Mesendoderm (in vitro differentiated cells): ENCODE data around the gene GMDS.

Experiments used
- DNase-seq: peaks from one replicate; pipeline ENCODE4 v3.0.0; 2013
- H2AK5ac ChIP-seq: 2 replicates; pipeline ENCODE4 v1.6.1; 2013; ENCODE audit warnings: low read length, inconsistent platforms
- H2BK120ac ChIP-seq: 2 replicates; pipeline ENCODE4 v1.6.1; 2013; ENCODE audit warnings: low read depth, mild to moderate bottlenecking, low read length, moderate library complexity, mixed read lengths
- H2BK15ac ChIP-seq: replicated peaks from 2 replicates; pipeline ENCODE4 v1.6.1; 2013; ENCODE audit warnings: low read depth, mild to moderate bottlenecking, moderate library complexity
- H2BK5ac ChIP-seq: 2 replicates; pipeline ENCODE4 v1.6.1; 2013; ENCODE audit warnings: low read length, inconsistent platforms
- H3K18ac ChIP-seq: 2 replicates; pipeline ENCODE4 v1.6.1; 2013; ENCODE audit warnings: mild to moderate bottlenecking, low read length, mixed read lengths
- H3K23ac ChIP-seq: one replicate; pipeline ENCODE4 v1.6.1; 2013; ENCODE audit warnings: low read length
- H3K27ac ChIP-seq: 2 replicates; pipeline ENCODE4 v1.5.1; 2013; ENCODE audit warnings: low read depth, mild to moderate bottlenecking, inconsistent platforms, low read length, moderate library complexity
- H3K27me3 ChIP-seq: 2 replicates; pipeline ENCODE4 v1.6.1; 2013; ENCODE audit warnings: low read length, control low read depth, mild to moderate bottlenecking, inconsistent platforms; ENCODE audit not compliant: insufficient read depth, poor library complexity
- H3K36me3 ChIP-seq: 2 replicates; pipeline ENCODE4 v1.6.1; 2013; ENCODE audit warnings: low read length, inconsistent platforms; ENCODE audit not compliant: control insufficient read depth, insufficient read depth
- H3K4ac ChIP-seq: one replicate; pipeline ENCODE4 v1.6.1; 2013; ENCODE audit warnings: low read depth, mild to moderate bottlenecking, low read length, moderate library complexity
- H3K4me1 ChIP-seq: 2 replicates; pipeline ENCODE4 v1.6.1; 2013; ENCODE audit warnings: low read depth, low read length, inconsistent platforms; ENCODE audit not compliant: control insufficient read depth
- H3K4me2 ChIP-seq: 2 replicates; pipeline ENCODE4 v1.6.1; 2013; ENCODE audit warnings: low read length
- H3K4me3 ChIP-seq: 2 replicates; pipeline ENCODE4 v1.5.1; 2013; ENCODE audit warnings: mild to moderate bottlenecking, low read length
- H3K56ac ChIP-seq: one replicate; pipeline ENCODE4 v1.6.1; 2013; ENCODE audit warnings: low read length
- H3K79me1 ChIP-seq: 2 replicates; pipeline ENCODE4 v1.6.1; 2013; ENCODE audit warnings: low read length, inconsistent platforms
- H3K79me2 ChIP-seq: 2 replicates; pipeline ENCODE4 v1.6.1; 2013; ENCODE audit warnings: mild to moderate bottlenecking, low read length; ENCODE audit not compliant: control insufficient read depth, insufficient read depth
- H3K9ac ChIP-seq: 2 replicates; pipeline ENCODE4 v1.6.1; 2013; ENCODE audit warnings: low read length, inconsistent platforms
- H4K5ac ChIP-seq: one replicate; pipeline ENCODE4 v1.6.1; 2013; ENCODE audit warnings: low read length
- H4K8ac ChIP-seq: one replicate; pipeline ENCODE4 v1.6.1; 2013; ENCODE audit warnings: low read depth, mild to moderate bottlenecking, control low read depth, low read length, moderate library complexity
- WGBS: extraction: QIAGEN DNeasy Blood & Tissue Kit; methylation state at CpG from one replicate; pipeline ENCODE4 v1.1.7; 2013; ENCODE audit warnings: low lambda C conversion rate, missing lambda C conversion rate; ENCODE audit not compliant: insufficient coverage; ENCODE audit errors: extremely low coverage; 5-methylcytosine and 5-hydroxymethylcytosine counted together

The GMDS gene

DNA sequence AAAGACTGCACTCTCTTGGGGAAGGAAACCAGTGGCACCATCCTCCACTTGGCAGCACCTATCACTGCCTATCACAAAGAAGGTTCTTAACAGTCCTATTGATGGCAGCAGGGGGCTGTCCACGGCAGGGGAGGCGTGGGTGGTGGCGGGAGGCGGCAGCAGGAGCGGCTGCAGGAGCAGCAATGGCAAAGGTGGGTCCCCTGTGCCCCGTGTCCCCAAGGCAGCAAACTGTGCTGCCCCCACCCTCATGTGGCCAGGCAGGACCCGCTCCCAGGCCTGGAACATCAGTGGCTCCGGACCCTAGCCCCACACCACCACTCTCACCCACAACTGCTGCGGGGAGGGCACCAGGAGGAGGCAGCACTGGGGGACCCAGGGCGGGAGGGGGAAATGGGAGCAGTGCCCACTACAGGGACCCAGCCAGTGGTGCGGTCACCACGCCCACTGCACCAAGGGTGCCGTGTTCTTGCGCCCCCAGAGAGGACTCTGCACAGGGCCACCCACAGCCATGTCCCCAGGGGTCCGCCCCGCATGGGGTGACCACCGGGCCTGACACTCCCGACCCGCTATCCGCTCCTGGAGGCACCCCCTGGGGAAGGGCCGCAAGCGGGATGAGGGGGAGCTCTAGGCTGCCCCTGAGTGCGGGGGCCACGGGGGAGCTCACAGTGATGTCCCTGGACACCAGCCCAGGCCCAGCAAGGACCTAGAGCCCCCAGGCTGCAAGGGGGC lies 54.6 kb downstream of the GMDS start:
- Histone ChIP-seq H3K4ac (no peak overlapping the region), H2BK5ac (no peak overlapping the region), H3K79me1 (no peaks in the 10 kb centered on the region), H3K23ac (no peak overlapping the region), H3K27ac (no peak overlapping the region), H3K18ac (no peak overlapping the region), H3K36me3 (no peaks in the 10 kb centered on the region), H3K4me2 (no peak overlapping the region), H3K9ac (no peak overlapping the region), H3K27me3 (no peaks in the 10 kb centered on the region), H3K4me3 (no peak overlapping the region), H4K5ac (no peak overlapping the region), H3K56ac (no peak overlapping the region), H4K8ac (no peak overlapping the region), H2BK15ac (no peak overlapping the region), H3K79me2 (no peaks in the 10 kb centered on the region), H2AK5ac (no peak overlapping the region), H2BK120ac (no peak overlapping the region), H3K4me1 (no peaks in the 10 kb centered on the region)
- DNase-seq = no peak
- no CpG with 5 or more reads among the region's 24 CpGs for WGBS

DNA sequence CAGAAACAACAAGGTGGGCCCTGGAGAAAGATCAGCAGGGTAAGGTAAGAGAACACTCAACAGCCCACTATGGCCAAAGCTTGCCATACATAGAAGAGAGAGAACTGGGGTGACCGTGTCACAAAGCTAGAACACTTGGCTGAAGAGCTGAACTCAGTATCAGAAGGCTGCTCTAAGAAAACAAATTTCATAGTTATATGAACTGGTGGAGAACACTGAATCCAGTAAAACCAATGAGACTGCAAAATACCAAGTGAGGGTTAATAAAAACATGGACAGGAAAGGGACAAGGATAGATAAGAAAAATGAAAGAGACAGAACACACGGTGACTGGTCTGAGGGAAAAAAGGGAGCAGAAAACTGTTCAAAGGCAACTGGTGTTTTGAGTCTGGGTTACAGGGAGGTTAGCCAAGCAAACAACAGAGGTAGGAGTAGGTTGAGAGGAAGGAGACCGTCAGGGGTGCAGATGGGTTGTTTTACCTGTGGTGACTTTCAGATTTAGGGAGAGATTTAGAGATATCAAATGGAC lies 56.5 kb downstream of the GMDS start:
- Histone ChIP-seq H3K79me2 (no peaks in the 10 kb centered on the region), H3K18ac (no peak overlapping the region), H2BK15ac (no peak overlapping the region), H2BK120ac (no peak overlapping the region), H3K27ac (no peak overlapping the region), H3K56ac (no peak overlapping the region), H3K27me3 (no peaks in the 10 kb centered on the region), H4K5ac (no peak overlapping the region), H3K9ac (no peak overlapping the region), H3K4me1 (peaks cover 2% of the 10 kb centered on the region), H3K36me3 (no peaks in the 10 kb centered on the region), H3K4me3 (no peak overlapping the region), H2AK5ac (no peak overlapping the region), H4K8ac (no peak overlapping the region), H3K79me1 (peaks cover 2% of the 10 kb centered on the region), H3K4ac (no peak overlapping the region), H3K23ac (no peak overlapping the region), H2BK5ac (no peak overlapping the region), H3K4me2 (no peak overlapping the region)
- DNase-seq = no peak
- no CpG with 5 or more reads among the region's 3 CpGs for WGBS

DNA sequence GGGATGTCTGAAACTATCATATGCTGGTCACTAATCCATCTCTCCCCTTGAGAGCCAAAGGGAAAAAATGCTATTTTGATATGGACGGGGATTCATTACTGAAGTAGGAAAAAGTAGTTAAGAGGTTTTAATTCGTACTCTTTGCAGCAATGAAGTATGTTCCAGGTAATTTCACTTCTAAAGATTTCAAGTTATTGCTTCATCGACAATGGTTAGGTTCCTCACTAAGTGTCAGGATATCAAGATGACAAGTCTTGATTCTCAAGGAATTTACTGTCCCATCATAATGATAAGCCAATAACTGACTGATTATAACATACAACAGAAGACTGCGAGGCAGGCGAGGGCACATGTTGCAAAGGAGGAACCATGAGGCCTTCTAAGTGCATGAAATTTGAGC lies 57.0 kb downstream of the GMDS start:
- Histone ChIP-seq H3K4me1 (peaks cover 2% of the 10 kb centered on the region), H3K9ac (no peak overlapping the region), H3K18ac (no peak overlapping the region), H4K8ac (no peak overlapping the region), H3K56ac (no peak overlapping the region), H3K4me2 (no peak overlapping the region), H4K5ac (no peak overlapping the region), H2AK5ac (no peak overlapping the region), H2BK5ac (no peak overlapping the region), H3K4ac (no peak overlapping the region), H3K79me2 (no peaks in the 10 kb centered on the region), H3K4me3 (no peak overlapping the region), H3K27me3 (no peaks in the 10 kb centered on the region), H3K79me1 (peaks cover 2% of the 10 kb centered on the region), H2BK15ac (no peak overlapping the region), H3K27ac (no peak overlapping the region), H3K23ac (no peak overlapping the region), H3K36me3 (no peaks in the 10 kb centered on the region), H2BK120ac (no peak overlapping the region)
- WGBS = no CpG with 5 or more reads among the region's 5 CpGs
- DNase-seq = no peak

DNA sequence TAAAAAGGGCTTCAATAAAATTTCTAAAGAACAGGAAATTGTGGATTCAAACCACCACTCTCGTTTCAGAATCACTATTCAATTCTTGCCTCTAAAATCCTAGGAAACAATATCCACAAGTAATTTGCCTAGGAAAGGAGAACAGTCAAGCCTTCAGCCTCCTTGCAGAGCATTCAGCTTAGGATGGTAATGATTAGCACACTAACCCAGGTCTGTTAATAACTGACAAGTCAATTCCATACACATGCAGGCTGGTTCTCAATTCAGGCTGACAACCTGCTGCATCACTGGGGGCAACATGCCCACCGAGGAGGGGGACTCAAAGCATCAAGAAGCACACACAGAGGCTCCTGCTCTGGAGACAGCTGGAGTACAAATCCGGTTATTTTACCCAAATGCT lies 57.6 kb downstream of the GMDS start:
- no peak overlapping the region for H2BK5ac ChIP-seq
- no peak overlapping the region for H2BK120ac ChIP-seq
- no peak overlapping the region for H3K4me2 ChIP-seq
- H3K79me1 ChIP-seq = peaks cover 2% of the 10 kb centered on the region
- no peaks in the 10 kb centered on the region for H3K79me2 ChIP-seq
- no peak overlapping the region for H3K9ac ChIP-seq
- H4K8ac ChIP-seq = no peak overlapping the region
- no peak for DNase-seq
- no peak overlapping the region for H2AK5ac ChIP-seq
- no peaks in the 10 kb centered on the region for H3K36me3 ChIP-seq
- H3K23ac ChIP-seq = no peak overlapping the region
- no peak overlapping the region for H4K5ac ChIP-seq
- H2BK15ac ChIP-seq = no peak overlapping the region
- H3K4me1 ChIP-seq = peaks cover 2% of the 10 kb centered on the region
- no peak overlapping the region for H3K4me3 ChIP-seq
- no peak overlapping the region for H3K27ac ChIP-seq
- H3K18ac ChIP-seq = no peak overlapping the region
- H3K4ac ChIP-seq = no peak overlapping the region
- H3K56ac ChIP-seq = no peak overlapping the region
- H3K27me3 ChIP-seq = no peaks in the 10 kb centered on the region
- no CpG with 5 or more reads among the region's 3 CpGs for WGBS

DNA sequence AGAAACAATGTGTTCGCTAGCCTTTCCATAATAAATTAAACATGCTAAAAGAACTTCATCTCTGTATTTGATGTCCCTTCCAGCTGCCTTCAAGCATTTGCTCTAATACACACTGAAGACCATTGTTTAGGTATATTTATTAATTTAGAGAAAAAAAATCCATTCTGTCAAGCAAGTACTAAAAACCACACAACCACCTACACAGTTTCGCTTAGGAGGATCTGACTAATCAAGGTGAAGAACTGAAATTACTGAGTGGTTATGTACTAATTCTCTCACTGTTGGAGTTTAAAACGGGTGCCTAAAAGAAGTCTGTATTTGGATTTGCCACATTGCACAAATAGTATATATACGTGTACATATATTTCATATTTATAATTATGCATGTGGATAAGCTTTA lies 58.9 kb downstream of the GMDS start:
- Histone ChIP-seq H3K4ac (no peak overlapping the region), H4K5ac (no peak overlapping the region), H4K8ac (no peak overlapping the region), H3K27ac (no peak overlapping the region), H2BK120ac (no peak overlapping the region), H3K56ac (no peak overlapping the region), H3K9ac (no peak overlapping the region), H3K4me3 (no peak overlapping the region), H3K27me3 (no peaks in the 10 kb centered on the region), H3K79me1 (peaks cover 2% of the 10 kb centered on the region), H3K4me1 (peaks cover 2% of the 10 kb centered on the region), H3K4me2 (no peak overlapping the region), H2AK5ac (no peak overlapping the region), H3K36me3 (no peaks in the 10 kb centered on the region), H2BK5ac (no peak overlapping the region), H3K23ac (no peak overlapping the region), H3K18ac (no peak overlapping the region), H2BK15ac (no peak overlapping the region), H3K79me2 (no peaks in the 10 kb centered on the region)
- no peak for DNase-seq
- no CpG with 5 or more reads among the region's 4 CpGs for WGBS

DNA sequence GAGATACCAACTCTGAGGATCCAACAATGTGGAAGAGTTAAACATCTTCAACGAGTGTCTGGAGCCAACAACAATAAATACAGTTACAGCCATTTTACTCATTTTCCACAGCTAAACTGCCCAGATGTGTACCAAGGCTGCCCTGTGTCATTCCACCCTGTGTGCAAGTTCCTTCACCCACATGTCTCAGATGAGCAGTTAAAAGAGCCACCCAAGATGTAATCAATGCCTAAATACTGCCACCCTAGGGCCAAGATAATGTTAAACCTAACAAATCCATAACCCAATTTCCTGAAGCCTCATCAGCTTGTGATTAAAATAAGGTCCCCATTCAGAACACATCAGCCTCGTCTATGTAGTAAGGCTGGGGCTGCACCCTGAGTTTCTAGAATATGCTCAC lies 59.9 kb downstream of the GMDS start:
- Histone ChIP-seq H3K4ac (no peak overlapping the region), H3K56ac (no peak overlapping the region), H4K8ac (no peak overlapping the region), H4K5ac (no peak overlapping the region), H3K36me3 (no peaks in the 10 kb centered on the region), H2AK5ac (no peak overlapping the region), H3K79me1 (peaks cover 2% of the 10 kb centered on the region), H3K27me3 (no peaks in the 10 kb centered on the region), H3K9ac (no peak overlapping the region), H3K79me2 (no peaks in the 10 kb centered on the region), H3K4me2 (no peak overlapping the region), H3K4me1 (peaks cover 2% of the 10 kb centered on the region), H3K23ac (no peak overlapping the region), H2BK5ac (no peak overlapping the region), H2BK120ac (no peak overlapping the region), H3K27ac (no peak overlapping the region), H2BK15ac (no peak overlapping the region), H3K4me3 (no peak overlapping the region), H3K18ac (no peak overlapping the region)
- no CpG with 5 or more reads among the region's 2 CpGs for WGBS
- no peak for DNase-seq
